ENCODE measurements around the gene GBA2.

Gene GBA2

DNA sequence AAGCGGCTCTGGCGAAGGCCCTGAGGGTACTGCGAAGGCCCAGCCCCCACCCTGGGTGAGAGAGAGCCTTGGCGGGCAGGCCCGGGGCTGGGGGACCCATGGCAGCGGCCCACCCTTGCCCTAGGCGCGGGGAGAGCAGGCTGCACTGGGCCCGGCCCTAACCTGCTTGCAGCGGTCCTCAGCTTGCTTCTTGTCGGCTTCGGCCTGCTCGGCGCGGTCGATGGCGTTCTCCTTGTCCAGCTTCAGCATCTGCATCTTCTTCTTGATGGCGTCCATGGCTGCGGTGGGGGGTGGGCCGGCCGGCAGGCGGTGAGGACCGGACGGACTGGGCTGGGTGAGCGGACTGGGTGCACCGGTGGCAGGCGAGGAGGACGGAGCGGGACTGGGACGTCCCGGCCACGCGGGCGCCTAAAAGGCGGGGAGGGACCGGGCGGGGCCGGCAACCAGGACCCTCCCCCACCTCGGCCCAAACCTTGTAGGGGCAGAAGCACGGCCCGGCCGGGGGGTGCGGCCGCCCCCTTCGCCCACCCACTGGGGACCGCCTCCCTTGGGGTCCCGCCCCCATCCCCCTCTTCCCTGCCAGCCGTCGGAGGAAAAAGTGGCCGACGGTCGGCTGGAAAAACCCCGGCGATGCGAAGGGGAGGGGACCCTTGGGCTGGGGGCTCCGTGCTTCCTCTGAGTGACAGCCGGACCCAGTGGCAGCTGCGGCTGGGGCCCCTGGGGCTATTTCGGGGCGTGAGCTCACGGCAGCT, 59.3 kb downstream of the GBA2 start, which contains the start of gene TPM2:
TSS of gene TPM2 (minus strand) at position 384 of the 752 bp plus-strand sequence. CDS start at position 276, 108 bp downstream.
- no peak for DNase-seq

DNA sequence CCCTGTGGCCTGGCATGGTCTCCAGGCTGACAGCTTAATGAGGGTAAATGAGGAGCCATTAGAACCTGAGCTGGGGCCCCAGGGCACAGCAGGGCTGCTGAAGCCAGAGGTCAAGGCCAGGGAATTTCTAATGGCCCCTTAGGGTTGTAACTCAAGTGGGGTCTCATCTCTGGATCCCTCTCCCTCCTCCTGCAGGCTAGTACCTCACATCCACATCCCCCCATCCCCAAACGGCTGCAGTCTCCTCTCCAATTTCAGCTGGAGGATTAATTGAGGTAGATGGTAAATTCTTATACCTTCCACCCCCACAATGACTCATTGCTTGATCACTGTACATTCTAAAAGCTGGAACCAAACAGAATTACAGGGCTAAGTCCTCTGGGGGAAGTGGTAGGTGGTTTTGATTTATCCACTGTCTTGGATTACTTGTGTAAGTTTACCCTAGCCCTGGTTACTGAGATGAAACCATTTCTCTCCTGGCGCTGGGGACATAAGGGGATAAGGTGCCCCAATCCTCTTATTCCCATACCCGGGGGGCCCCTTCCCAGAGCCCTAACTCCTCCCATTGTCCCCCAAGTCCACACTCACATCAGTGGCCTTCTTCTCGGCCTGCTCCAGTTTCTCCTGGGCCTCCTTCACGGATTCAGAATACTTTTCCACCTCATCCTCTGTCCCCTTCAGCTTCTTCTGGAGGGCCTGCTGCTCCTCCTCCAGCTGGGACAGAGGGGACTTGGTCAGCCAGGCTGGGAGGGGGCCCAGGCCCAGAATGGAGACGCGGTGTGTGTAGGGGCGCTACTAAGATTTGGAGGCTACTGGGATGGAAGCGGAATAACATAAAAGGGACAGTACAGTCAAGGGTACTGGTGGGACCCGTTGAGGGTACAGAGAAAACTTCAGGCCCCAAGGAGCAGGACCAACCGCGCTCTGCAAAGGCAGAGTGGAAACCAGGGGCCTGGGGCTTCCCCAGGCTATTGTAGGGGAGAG, 60.2 kb downstream of the GBA2 start:
- DNase-seq, result no peak

DNA sequence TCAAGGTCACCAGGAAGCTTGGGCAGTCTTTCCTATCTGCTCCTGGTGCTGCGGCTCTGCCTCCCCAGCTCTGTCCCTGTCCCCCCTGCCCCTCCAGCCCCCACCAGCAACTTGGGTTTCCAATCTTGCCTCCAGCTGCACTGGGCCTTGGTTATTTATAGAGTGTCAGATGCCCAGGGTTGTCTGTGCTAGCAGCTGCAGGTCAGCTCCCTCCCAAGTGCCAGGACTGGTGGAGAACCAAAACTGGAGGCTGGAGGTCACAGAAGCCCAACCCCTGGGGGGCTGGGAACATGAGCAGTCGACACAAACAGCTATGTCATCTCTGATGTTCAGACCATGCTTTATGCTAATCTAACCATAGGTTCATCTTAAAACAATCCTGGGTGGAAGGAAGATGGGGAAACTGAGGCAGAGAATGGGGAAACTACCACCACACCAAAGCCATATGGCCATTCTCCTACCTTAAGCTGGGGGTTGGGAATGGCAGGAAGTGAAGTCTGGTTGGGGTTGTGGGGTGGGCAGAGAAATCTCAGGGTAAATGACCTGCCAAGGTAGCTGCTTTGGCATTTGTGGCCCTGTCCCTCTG, 61.0 kb downstream of the GBA2 start:
- no peak for DNase-seq

DNA sequence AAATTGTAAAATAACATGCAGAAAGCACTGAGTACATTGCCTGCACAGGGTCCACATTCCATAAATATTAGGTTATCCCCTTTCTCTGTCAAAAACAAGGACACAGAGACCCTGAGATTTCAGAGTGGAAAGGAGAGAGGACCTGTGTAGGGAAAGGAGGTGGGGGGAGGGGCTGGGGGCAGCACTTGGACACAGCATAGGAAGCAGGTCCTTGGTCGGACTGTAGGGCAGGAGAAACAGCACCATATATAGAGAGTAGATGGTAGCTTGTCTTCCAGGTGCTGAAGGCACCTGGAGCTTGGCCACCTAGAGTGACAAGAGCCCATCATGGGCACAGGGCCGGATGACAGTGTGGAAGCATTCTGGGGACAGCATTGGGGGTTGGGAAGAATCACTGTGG, 61.7 kb downstream of the GBA2 start:
- no peak for DNase-seq

Data from CD4-positive, alpha-beta T cell treated with Interleukin-21 for 1 hour (primary cell).